GM18520 (cell line): Measurements from ENCODE around the gene CNTNAP2.

ENCODE experiments used
- ATAC-seq: cut with Tn5 transposase; IDR thresholded peaks from one replicate; pipeline ENCODE4 v1.9.1; 2021; ENCODE audit not compliant: unreplicated experiment

Gene CNTNAP2

GRCh38 chr7:147878912-147879661, 1762.5 kb downstream of the CNTNAP2 start:
- ATAC-seq = no peak

GRCh38 chr7:147885869-147886268, 1769.3 kb downstream of the CNTNAP2 start:
- no peak for ATAC-seq

GRCh38 chr7:147894271-147894670, 1777.7 kb downstream of the CNTNAP2 start:
- no peak for ATAC-seq

- ATAC-seq = no peak
These were observed 1779.5 kb downstream of the CNTNAP2 start for GRCh38 chr7:147896121-147896520.

- no peak for ATAC-seq
These were observed 1787.1 kb downstream of the CNTNAP2 start for GRCh38 chr7:147903536-147904218.

- ATAC-seq = no peak
These were observed 1787.6 kb downstream of the CNTNAP2 start for GRCh38 chr7:147904219-147904576.

GRCh38 chr7:147909431-147910148, 1793.0 kb downstream of the CNTNAP2 start:
- no peak for ATAC-seq

- ATAC-seq = no peak
These were observed 1794.6 kb downstream of the CNTNAP2 start for GRCh38 chr7:147911201-147911601.

GRCh38 chr7:147912291-147912690, 1795.7 kb downstream of the CNTNAP2 start:
- ATAC-seq = no peak

GRCh38 chr7:147912946-147913638, 1796.5 kb downstream of the CNTNAP2 start:
- ATAC-seq = no peak

- ATAC-seq = no peak
These were observed 1799.2 kb downstream of the CNTNAP2 start for GRCh38 chr7:147915781-147916180.

GRCh38 chr7:147916573-147916972, 1800.0 kb downstream of the CNTNAP2 start:
- no peak for ATAC-seq

- no peak for ATAC-seq
These were observed 1807.2 kb downstream of the CNTNAP2 start for GRCh38 chr7:147923841-147924240.

- ATAC-seq = no peak
These were observed 1820.8 kb downstream of the CNTNAP2 start for GRCh38 chr7:147937428-147937827.

- no peak for ATAC-seq
These were observed 1824.8 kb downstream of the CNTNAP2 start for GRCh38 chr7:147941381-147941780.

GRCh38 chr7:147944321-147944720, 1827.7 kb downstream of the CNTNAP2 start:
- no peak for ATAC-seq

- no peak for ATAC-seq
These were observed 1836.3 kb downstream of the CNTNAP2 start for GRCh38 chr7:147952918-147953317.

GRCh38 chr7:147968046-147968610, 1851.5 kb downstream of the CNTNAP2 start:
- no peak for ATAC-seq

- no peak for ATAC-seq
These were observed 1855.1 kb downstream of the CNTNAP2 start for GRCh38 chr7:147971606-147972110.

- ATAC-seq = no peak
These were observed 1861.6 kb downstream of the CNTNAP2 start for GRCh38 chr7:147978201-147978600.

GRCh38 chr7:147978651-147979050, 1862.0 kb downstream of the CNTNAP2 start:
- ATAC-seq = no peak
